ENCODE results near the gene DENND6B. TPM values are rescaled to one million over a fixed set of nuclear protein-coding genes. Genes with fewer than 3 reads are reported as not detected.
"Not testable (repeated sequence)": the region's sequence is repeated elsewhere in the genome, so short reads cannot be mapped to it uniquely, and the experiment has no call there.

DENND6B gene
- total RNA-seq, 2 experiments from 2014 or later, result 2.8 TPM

- CTCF ChIA-PET, result no interaction called here
- H3K4me1 Mint-ChIP-seq, result no peaks in the 10 kb centered on the region
- H3K4me3 Mint-ChIP-seq, result no peak overlapping the region
- no peak overlapping the region for H3K27ac Mint-ChIP-seq
- ATAC-seq (no peak), DNase-seq (no peak)
- intact Hi-C loops (cut with DNase I, micrococcal nuclease), result no loop called here
- POLR2A ChIA-PET, result no interaction called here
- no peaks in the 10 kb centered on the region for H3K27me3 Mint-ChIP-seq
- no peaks in the 10 kb centered on the region for H3K36me3 Mint-ChIP-seq (ENCODE audit: low read depth)
- no peaks in the 10 kb centered on the region for H3K9me3 Mint-ChIP-seq (ENCODE audit: low read depth)
These were observed 46.6 kb downstream of the DENND6B start for GRCh38 chr22:50280022-50280707.

- intact Hi-C loops (cut with DNase I, micrococcal nuclease), result loop anchor here in 1 of 2 experiments (5.0 kb wide), 1 partner anchor 48 kb away; the partner anchor contains the start of gene DENND6B
- H3K4me1 Mint-ChIP-seq, result no peaks in the 10 kb centered on the region
- H3K27me3 Mint-ChIP-seq, result no peaks in the 10 kb centered on the region
- ChIA-PET POLR2A (no interaction called here), CTCF (interaction anchor here (0.6 to 0.9 kb wide), 3 partner anchors 20 to 44 kb away, joined by 3 read pairs; no protein-coding TSS in a partner anchor)
- H3K27ac Mint-ChIP-seq, result no peak overlapping the region
- H3K4me3 Mint-ChIP-seq, result no peak overlapping the region
- H3K36me3 Mint-ChIP-seq (ENCODE audit: low read depth), result no peaks in the 10 kb centered on the region
- no peaks in the 10 kb centered on the region for H3K9me3 Mint-ChIP-seq (ENCODE audit: low read depth)
- DNase-seq, result no peak
- no peak for ATAC-seq
These were observed 47.7 kb downstream of the DENND6B start for GRCh38 chr22:50278956-50279619.

- peaks cover 2% of the 10 kb centered on the region for H3K27me3 Mint-ChIP-seq
- no peak overlapping the region for H3K27ac Mint-ChIP-seq
- H3K9me3 Mint-ChIP-seq (ENCODE audit: low read depth), result no peaks in the 10 kb centered on the region
- intact Hi-C loops (cut with DNase I, micrococcal nuclease), result loop anchor here in 1 of 2 experiments (5.0 kb wide), 1 partner anchor 49 kb away; the partner anchor contains the start of gene DENND6B
- no peaks in the 10 kb centered on the region for H3K4me1 Mint-ChIP-seq
- no peak overlapping the region for H3K4me3 Mint-ChIP-seq
- ChIA-PET CTCF (interaction anchor here (0.6 to 0.9 kb wide), 2 partner anchors 21 to 38 kb away, joined by 3 read pairs; no protein-coding TSS in a partner anchor), POLR2A (no interaction called here)
- H3K36me3 Mint-ChIP-seq (ENCODE audit: low read depth), result no peaks in the 10 kb centered on the region
- no peak for DNase-seq
- no peak for ATAC-seq
These were observed 48.4 kb downstream of the DENND6B start for GRCh38 chr22:50278461-50278860.

- no peak overlapping the region for H3K4me3 Mint-ChIP-seq
- no peak for ATAC-seq
- no peak for DNase-seq
- H3K27ac Mint-ChIP-seq, result no peak overlapping the region
- no peaks in the 10 kb centered on the region for H3K9me3 Mint-ChIP-seq (ENCODE audit: low read depth)
- H3K4me1 Mint-ChIP-seq, result no peaks in the 10 kb centered on the region
- H3K36me3 Mint-ChIP-seq (ENCODE audit: low read depth), result no peaks in the 10 kb centered on the region
- CTCF ChIA-PET, result no interaction called here
- POLR2A ChIA-PET, result no interaction called here
- peaks cover 2% of the 10 kb centered on the region for H3K27me3 Mint-ChIP-seq
- intact Hi-C loops (cut with DNase I, micrococcal nuclease), result loop anchor here in 1 of 2 experiments (5.0 kb wide), 1 partner anchor 50 kb away; the partner anchor contains the start of gene DENND6B
These were observed 49.1 kb downstream of the DENND6B start for GRCh38 chr22:50277761-50278160.

- CTCF ChIA-PET, result interaction anchor here (0.6 to 2.4 kb wide), 6 partner anchors 30 to 345 kb away, joined by 3 to 16 read pairs (median 4); partner anchors contain the start of gene PLXNB2
- H3K27ac Mint-ChIP-seq, result no peak overlapping the region
- no peaks in the 10 kb centered on the region for H3K9me3 Mint-ChIP-seq (ENCODE audit: low read depth)
- intact Hi-C loops (cut with DNase I, micrococcal nuclease), result loop anchor here (1.0 to 5.0 kb wide), 3 partner anchors 51 to 66 kb away; partner anchors contain the start of gene DENND6B (in 2 of the 2)
- ATAC-seq (peak; percentile 70), DNase-seq (peak; percentile 81)
- H3K36me3 Mint-ChIP-seq (ENCODE audit: low read depth), result no peaks in the 10 kb centered on the region
- H3K4me3 Mint-ChIP-seq, result no peak overlapping the region
- peaks cover 2% of the 10 kb centered on the region for H3K27me3 Mint-ChIP-seq
- peaks cover 1% of the 10 kb centered on the region for H3K4me1 Mint-ChIP-seq
- POLR2A ChIA-PET, result no interaction called here
These were observed 50.7 kb downstream of the DENND6B start for GRCh38 chr22:50276143-50276542.

- Mint-ChIP-seq H3K27ac (no peak overlapping the region), H3K36me3 (ENCODE audit: low read depth) (no peaks in the 10 kb centered on the region), H3K4me3 (no peak overlapping the region), H3K9me3 (ENCODE audit: low read depth) (no peaks in the 10 kb centered on the region), H3K27me3 (peaks cover 2% of the 10 kb centered on the region), H3K4me1 (peaks cover 4% of the 10 kb centered on the region)
- CTCF ChIA-PET, result interaction anchor here (0.7 to 2.4 kb wide), 5 partner anchors 32 to 66 kb away, joined by 3 to 16 read pairs (median 4); no protein-coding TSS in a partner anchor
- ATAC-seq (no peak), DNase-seq (no peak)
- intact Hi-C loops (cut with DNase I, micrococcal nuclease), result loop anchor here (1.0 to 5.0 kb wide), 4 partner anchors 52 to 225 kb away; partner anchors contain the start of gene DENND6B (in 2 of the 2)
- POLR2A ChIA-PET, result no interaction called here
These were observed 51.4 kb downstream of the DENND6B start for GRCh38 chr22:50275181-50276055.

- H3K4me1 Mint-ChIP-seq, result peaks cover 4% of the 10 kb centered on the region
- ChIA-PET POLR2A (no interaction called here), CTCF (interaction anchor here (0.7 to 1.0 kb wide), 2 partner anchors 32 to 45 kb away, joined by 3 to 4 read pairs; no protein-coding TSS in a partner anchor)
- H3K27me3 Mint-ChIP-seq, result peaks cover 2% of the 10 kb centered on the region
- ATAC-seq, result no peak
- no peaks in the 10 kb centered on the region for H3K36me3 Mint-ChIP-seq (ENCODE audit: low read depth)
- no peak for DNase-seq
- no peak overlapping the region for H3K27ac Mint-ChIP-seq
- H3K9me3 Mint-ChIP-seq (ENCODE audit: low read depth), result no peaks in the 10 kb centered on the region
- no peak overlapping the region for H3K4me3 Mint-ChIP-seq
- intact Hi-C loops (cut with DNase I, micrococcal nuclease), result loop anchor here (2.0 to 5.0 kb wide), 2 partner anchors 53 to 226 kb away; partner anchors contain the start of gene DENND6B (in 1 of the 2)
These were observed 52.0 kb downstream of the DENND6B start for GRCh38 chr22:50274771-50275170.

GRCh38 chr22:50274311-50274710 is 52.5 kb downstream of the DENND6B start:
- H3K4me1 Mint-ChIP-seq, result peaks cover 6% of the 10 kb centered on the region
- ATAC-seq (peak; percentile 23), DNase-seq (peak; percentile 71)
- intact Hi-C loops (cut with DNase I, micrococcal nuclease), result loop anchor here in 1 of 2 experiments (2.0 kb wide), 1 partner anchor 226 kb away; no protein-coding TSS in a partner anchor
- H3K27ac Mint-ChIP-seq, result no peak overlapping the region
- ChIA-PET CTCF (no interaction called here), POLR2A (no interaction called here)
- H3K9me3 Mint-ChIP-seq (ENCODE audit: low read depth), result no peaks in the 10 kb centered on the region
- no peaks in the 10 kb centered on the region for H3K36me3 Mint-ChIP-seq (ENCODE audit: low read depth)
- no peak overlapping the region for H3K4me3 Mint-ChIP-seq
- peaks cover 2% of the 10 kb centered on the region for H3K27me3 Mint-ChIP-seq

GRCh38 chr22:50273781-50274180 is 53.0 kb downstream of the DENND6B start:
- H3K9me3 Mint-ChIP-seq (ENCODE audit: low read depth); ATAC-seq; DNase-seq: not testable (repeated sequence)

GRCh38 chr22:50273352-50273751 is 53.5 kb downstream of the DENND6B start:
- H3K36me3 Mint-ChIP-seq (ENCODE audit: low read depth); ATAC-seq; H3K4me3 Mint-ChIP-seq; H3K4me1 Mint-ChIP-seq; H3K27ac Mint-ChIP-seq; H3K27me3 Mint-ChIP-seq; H3K9me3 Mint-ChIP-seq (ENCODE audit: low read depth); DNase-seq; POLR2A ChIA-PET; intact Hi-C loops (cut with DNase I, micrococcal nuclease): not testable (repeated sequence)
- CTCF ChIA-PET, result interaction anchor here (0.6 kb wide), 1 partner anchor 14 kb away, joined by 3 read pairs; no protein-coding TSS in a partner anchor

More at GRCh38 chr22:50273781-50274180, 53.0 kb downstream of the DENND6B start:
- intact Hi-C loops (cut with DNase I, micrococcal nuclease), result loop anchor here in 1 of 2 experiments (2.0 kb wide), 1 partner anchor 227 kb away; no protein-coding TSS in a partner anchor
- H3K36me3 Mint-ChIP-seq (ENCODE audit: low read depth); H3K4me1 Mint-ChIP-seq; POLR2A ChIA-PET; H3K27me3 Mint-ChIP-seq; H3K27ac Mint-ChIP-seq; H3K4me3 Mint-ChIP-seq: not testable (repeated sequence)
- CTCF ChIA-PET, result interaction anchor here (0.6 kb wide), 1 partner anchor 14 kb away, joined by 3 read pairs; no protein-coding TSS in a partner anchor
